Astrocyte of the cerebellum (primary cell): Measurements from ENCODE around the gene NFKB2.
A peak's percentile ranks its signal among the peaks of the same experiment; 100 is the strongest.

Source experiments
- DNase-seq: peaks from one replicate; pipeline ENCODE4 v3.0.0-alpha.2; 2011; ENCODE audit warnings: low read depth
- H3K4me3 ChIP-seq: 2 replicates; pipeline ENCODE4 v1.5.1; 2011; ENCODE audit warnings: mild to moderate bottlenecking, low read depth, low read length, moderate library complexity
- in situ Hi-C: cut with HindIII; loops from 2 replicates; pipeline ENCODE4 v1.10.0; 2017; ENCODE audit warnings: low sequenced_read_pairs
- TF ChIP-seq, protein P1 (sequence below): IDR thresholded peaks from 2 replicates; pipeline ENCODE4 v1.5.1; 2012; ENCODE audit warnings: low read length, low read depth, moderate library complexity, mild to moderate bottlenecking; ENCODE audit errors: missing control alignments

The NFKB2 gene

DNA sequence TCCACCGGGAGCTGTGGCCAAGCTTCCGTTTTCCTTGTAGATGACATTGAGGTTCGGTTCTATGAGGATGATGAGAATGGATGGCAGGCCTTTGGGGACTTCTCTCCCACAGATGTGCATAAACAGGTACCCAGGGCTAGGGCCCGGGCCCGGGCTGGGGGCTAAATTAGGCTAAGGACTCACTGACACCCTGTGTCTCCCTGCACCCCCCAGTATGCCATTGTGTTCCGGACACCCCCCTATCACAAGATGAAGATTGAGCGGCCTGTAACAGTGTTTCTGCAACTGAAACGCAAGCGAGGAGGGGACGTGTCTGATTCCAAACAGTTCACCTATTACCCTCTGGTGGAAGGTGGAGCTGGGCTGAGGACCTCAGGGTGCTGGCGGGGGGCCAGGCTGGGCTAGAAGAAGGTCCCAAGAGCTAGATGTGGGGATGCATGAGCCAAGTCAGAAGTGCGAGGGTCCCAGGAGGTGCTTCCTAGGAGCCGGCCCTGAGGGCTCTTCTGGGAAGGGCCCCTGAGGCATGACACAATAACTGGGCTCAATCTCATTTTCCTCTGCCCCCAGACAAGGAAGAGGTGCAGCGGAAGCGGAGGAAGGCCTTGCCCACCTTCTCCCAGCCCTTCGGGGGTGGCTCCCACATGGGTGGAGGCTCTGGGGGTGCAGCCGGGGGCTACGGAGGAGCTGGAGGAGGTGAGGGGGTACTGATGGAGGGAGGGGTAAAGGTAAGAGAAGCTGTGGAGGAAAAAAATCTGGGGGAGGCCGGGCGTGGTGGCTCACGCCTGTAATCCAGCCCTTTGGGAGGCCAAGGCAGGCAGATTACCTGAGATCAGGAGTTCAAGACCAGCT is 2.9 kb downstream of the NFKB2 start:
- in situ Hi-C loops = no loop called here
- TF ChIP-seq, protein P1, sequence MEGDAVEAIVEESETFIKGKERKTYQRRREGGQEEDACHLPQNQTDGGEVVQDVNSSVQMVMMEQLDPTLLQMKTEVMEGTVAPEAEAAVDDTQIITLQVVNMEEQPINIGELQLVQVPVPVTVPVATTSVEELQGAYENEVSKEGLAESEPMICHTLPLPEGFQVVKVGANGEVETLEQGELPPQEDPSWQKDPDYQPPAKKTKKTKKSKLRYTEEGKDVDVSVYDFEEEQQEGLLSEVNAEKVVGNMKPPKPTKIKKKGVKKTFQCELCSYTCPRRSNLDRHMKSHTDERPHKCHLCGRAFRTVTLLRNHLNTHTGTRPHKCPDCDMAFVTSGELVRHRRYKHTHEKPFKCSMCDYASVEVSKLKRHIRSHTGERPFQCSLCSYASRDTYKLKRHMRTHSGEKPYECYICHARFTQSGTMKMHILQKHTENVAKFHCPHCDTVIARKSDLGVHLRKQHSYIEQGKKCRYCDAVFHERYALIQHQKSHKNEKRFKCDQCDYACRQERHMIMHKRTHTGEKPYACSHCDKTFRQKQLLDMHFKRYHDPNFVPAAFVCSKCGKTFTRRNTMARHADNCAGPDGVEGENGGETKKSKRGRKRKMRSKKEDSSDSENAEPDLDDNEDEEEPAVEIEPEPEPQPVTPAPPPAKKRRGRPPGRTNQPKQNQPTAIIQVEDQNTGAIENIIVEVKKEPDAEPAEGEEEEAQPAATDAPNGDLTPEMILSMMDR = no peak
- H3K4me3 ChIP-seq = no peak overlapping the region
- DNase-seq = no peak

DNA sequence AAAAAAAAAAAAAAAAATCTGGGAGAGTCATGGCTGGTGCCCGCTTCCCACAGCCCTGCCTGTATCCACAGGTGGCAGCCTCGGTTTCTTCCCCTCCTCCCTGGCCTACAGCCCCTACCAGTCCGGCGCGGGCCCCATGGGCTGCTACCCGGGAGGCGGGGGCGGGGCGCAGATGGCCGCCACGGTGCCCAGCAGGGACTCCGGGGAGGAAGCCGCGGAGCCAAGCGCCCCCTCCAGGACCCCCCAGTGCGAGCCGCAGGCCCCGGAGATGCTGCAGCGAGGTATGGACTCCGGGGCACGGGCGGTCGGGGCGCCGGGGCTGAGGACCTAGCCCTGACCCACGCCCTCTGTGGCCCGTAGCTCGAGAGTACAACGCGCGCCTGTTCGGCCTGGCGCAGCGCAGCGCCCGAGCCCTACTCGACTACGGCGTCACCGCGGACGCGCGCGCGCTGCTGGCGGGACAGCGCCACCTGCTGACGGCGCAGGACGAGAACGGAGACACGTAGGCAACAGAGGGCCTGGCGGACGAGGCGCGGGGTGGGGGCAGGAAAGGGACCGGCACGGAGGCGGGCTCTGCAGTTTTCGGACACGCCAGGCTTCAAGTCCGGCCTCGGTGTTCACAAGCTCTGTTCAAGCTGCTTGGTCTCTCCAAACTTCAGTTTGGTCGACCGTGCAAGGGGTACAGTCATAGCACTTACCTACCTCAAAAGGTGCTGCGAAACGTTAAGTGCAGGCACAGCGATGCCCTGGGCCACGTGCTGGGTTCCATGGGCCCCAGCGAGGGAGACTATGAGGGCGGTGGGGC is 3.9 kb downstream of the NFKB2 start:
- no peak for DNase-seq
- TF ChIP-seq, protein P1 = peak; percentile 88
- peak overlapping the region; percentile 51 for H3K4me3 ChIP-seq
- in situ Hi-C loops = no loop called here

DNA sequence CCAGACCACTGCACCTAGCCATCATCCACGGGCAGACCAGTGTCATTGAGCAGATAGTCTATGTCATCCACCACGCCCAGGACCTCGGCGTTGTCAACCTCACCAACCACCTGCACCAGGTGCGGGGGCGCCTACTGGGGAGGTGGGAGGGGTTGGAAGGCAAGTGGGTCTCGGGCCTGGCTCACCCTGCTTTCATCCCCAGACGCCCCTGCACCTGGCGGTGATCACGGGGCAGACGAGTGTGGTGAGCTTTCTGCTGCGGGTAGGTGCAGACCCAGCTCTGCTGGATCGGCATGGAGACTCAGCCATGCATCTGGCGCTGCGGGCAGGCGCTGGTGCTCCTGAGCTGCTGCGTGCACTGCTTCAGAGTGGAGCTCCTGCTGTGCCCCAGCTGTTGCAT is 4.6 kb downstream of the NFKB2 start:
- no peak for DNase-seq
- in situ Hi-C loops = no loop called here
- TF ChIP-seq, protein P1 = no peak
- H3K4me3 ChIP-seq = no peak overlapping the region

DNA sequence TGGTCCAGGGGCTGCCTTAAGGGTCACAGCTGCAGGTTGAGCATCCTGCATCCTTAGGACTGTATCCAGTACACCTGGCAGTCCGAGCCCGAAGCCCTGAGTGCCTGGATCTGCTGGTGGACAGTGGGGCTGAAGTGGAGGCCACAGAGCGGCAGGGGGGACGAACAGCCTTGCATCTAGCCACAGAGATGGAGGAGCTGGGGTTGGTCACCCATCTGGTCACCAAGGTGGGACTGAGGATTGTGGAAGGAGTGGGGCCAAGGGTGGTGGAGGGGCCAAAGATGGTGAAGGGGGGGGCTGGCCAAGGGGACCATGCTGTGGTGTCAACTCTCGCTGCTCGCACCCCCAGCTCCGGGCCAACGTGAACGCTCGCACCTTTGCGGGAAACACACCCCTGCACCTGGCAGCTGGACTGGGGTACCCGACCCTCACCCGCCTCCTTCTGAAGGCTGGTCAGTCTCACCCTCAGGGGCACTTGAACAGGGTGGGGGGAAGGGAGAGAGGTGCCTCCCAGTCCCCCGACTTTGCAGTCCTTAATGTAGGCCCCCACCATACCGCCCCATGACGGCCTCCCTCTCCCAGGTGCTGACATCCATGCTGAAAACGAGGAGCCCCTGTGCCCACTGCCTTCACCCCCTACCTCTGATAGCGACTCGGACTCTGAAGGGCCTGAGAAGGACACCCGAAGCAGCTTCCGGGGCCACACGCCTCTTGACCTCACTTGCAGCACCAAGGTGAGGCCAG is 5.3 kb downstream of the NFKB2 start:
- in situ Hi-C loops = no loop called here
- H3K4me3 ChIP-seq = no peak overlapping the region
- TF ChIP-seq, protein P1 = no peak
- DNase-seq = no peak

DNA sequence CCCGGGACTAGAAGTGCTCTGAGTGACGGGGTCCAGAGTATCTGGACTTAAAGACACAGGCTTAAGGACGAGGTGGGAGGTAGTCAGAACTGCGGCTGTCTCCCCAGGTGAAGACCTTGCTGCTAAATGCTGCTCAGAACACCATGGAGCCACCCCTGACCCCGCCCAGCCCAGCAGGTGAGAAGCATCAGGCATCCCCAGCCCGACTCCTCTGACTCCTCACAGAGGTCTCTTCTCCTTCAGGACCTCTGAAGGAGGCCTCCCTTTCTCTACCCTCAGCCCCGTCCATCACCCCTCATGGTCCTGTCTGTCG is 5.8 kb downstream of the NFKB2 start:
- TF ChIP-seq, protein P1 = no peak
- no peak for DNase-seq
- in situ Hi-C loops = no loop called here

DNA sequence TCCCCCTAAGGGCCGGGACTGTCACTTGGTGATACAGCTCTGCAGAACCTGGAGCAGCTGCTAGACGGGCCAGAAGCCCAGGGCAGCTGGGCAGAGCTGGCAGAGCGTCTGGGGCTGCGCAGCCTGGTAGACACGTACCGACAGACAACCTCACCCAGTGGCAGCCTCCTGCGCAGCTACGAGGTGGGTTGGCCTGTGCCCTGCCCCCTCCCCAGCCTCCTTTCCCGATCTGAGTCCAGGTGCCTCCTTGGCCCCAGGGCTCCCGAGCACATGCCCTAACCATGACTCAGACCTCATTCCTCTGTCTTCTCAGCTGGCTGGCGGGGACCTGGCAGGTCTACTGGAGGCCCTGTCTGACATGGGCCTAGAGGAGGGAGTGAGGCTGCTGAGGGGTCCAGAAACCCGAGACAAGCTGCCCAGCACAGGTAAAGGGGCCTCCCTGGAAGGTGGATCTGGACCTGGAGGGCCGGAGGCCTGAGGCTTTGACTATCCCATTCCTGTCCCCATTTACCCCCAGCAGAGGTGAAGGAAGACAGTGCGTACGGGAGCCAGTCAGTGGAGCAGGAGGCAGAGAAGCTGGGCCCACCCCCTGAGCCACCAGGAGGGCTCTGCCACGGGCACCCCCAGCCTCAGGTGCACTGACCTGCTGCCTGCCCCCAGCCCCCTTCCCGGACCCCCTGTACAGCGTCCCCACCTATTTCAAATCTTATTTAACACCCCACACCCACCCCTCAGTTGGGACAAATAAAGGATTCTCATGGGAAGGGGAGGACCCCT is 6.4 kb downstream of the NFKB2 start:
- DNase-seq = no peak
- no peak overlapping the region for H3K4me3 ChIP-seq
- in situ Hi-C loops = no loop called here
- TF ChIP-seq, protein P1 = no peak

More for the DNA sequence above, 5.8 kb downstream of the NFKB2 start:
- no peak overlapping the region for H3K4me3 ChIP-seq
